ENCODE measurements around the gene SPEF2. TPM values are rescaled to one million over a fixed set of nuclear protein-coding genes. Genes with fewer than 3 reads are reported as not detected.

The SPEF2 gene
- total RNA-seq, 1 donor from 2014 or later: 10.8 TPM

DNA sequence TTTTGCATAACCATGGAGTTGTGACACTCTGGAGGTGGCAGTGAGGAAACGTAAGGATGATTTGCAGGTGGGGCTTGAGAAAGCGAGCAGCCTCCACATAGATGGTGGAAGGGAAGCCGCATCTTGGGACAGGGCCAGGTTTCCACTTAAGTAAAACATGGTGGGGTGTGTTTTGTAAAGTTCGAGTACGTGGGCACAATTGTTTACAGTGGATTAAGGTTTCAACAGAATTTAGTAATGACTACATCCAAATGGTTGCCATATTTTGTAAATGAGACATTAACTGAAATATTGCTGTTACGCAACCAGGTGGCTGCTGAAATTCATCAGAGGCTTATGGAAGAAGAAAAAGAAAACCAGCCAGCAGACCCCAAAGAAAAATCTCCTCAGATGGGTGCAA is 153.6 kb downstream of the SPEF2 start:
- H3K36me3 ChIP-seq: no peaks in the 10 kb centered on the region
- no peaks in the 10 kb centered on the region for H3K27me3 ChIP-seq
- TF ChIP-seq POLR2AphosphoS5 (IDR thresholded peaks at IDR 0.05; ENCODE audit: insufficient read depth in 1 of 2, low read depth in 1 of 2): no peak
- no peak for TF ChIP-seq POLR2A (IDR thresholded peaks at IDR 0.05)
- TF ChIP-seq, protein P1, sequence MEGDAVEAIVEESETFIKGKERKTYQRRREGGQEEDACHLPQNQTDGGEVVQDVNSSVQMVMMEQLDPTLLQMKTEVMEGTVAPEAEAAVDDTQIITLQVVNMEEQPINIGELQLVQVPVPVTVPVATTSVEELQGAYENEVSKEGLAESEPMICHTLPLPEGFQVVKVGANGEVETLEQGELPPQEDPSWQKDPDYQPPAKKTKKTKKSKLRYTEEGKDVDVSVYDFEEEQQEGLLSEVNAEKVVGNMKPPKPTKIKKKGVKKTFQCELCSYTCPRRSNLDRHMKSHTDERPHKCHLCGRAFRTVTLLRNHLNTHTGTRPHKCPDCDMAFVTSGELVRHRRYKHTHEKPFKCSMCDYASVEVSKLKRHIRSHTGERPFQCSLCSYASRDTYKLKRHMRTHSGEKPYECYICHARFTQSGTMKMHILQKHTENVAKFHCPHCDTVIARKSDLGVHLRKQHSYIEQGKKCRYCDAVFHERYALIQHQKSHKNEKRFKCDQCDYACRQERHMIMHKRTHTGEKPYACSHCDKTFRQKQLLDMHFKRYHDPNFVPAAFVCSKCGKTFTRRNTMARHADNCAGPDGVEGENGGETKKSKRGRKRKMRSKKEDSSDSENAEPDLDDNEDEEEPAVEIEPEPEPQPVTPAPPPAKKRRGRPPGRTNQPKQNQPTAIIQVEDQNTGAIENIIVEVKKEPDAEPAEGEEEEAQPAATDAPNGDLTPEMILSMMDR (IDR thresholded peaks at IDR 0.05): no peak
- no peak for DNase-seq (ENCODE audit: extremely low spot score in 2 of 2)
- no peak overlapping the region for H3K27ac ChIP-seq
- H3K4me1 ChIP-seq: no peaks in the 10 kb centered on the region
- H3K4me3 ChIP-seq: no peak overlapping the region
- intact Hi-C loops (cut with DNase I): loop anchor here (10.0 kb wide), 1 partner anchor 154 kb away; no protein-coding TSS in a partner anchor
- H3K9me3 ChIP-seq: no peaks in the 10 kb centered on the region

DNA sequence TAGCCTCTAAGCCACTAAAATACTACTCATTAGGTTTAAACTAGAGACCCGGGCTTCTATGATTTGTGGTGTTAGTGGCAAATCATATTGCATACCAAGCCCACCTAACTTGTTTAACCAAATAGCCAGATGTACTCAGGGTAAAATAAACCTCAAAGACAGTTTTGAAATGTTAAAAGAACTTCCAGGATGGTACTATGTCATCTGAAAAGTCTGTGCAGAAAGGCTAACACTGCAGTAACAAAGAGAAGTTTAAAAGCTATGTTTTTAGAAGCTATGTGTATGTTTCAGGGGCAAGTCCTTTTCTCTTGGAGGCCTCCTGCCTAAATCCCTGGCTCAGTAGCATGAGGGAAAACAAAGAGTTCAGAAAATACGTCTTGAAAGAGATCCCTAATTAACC is 154.2 kb downstream of the SPEF2 start:
- intact Hi-C loops (cut with DNase I): loop anchor here (10.0 kb wide), 1 partner anchor 153 kb away; no protein-coding TSS in a partner anchor
- H3K27me3 ChIP-seq: no peaks in the 10 kb centered on the region
- H3K27ac ChIP-seq: no peak overlapping the region

DNA sequence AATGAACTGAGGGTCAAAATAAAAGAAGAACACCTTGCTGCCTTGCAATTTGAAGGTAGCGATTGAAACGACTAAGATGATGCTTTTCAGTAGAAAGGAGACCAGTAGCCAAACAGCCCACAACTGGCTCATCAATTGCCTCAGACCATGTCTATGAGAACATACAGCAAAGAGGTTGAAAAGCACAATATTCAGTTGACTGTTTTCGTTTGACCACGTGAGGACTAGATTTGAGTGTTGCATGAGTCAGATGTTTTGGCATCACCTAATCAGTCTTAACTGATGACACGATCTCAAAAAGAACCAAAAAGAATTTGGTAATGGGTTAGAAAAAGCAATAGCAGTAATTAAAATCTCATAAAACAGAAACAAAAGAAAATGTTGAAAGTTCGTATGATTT is 156.3 kb downstream of the SPEF2 start:
- no peak overlapping the region for H3K4me3 ChIP-seq
- no peaks in the 10 kb centered on the region for H3K27me3 ChIP-seq
- H3K36me3 ChIP-seq: no peaks in the 10 kb centered on the region
- no peaks in the 10 kb centered on the region for H3K4me1 ChIP-seq
- TF ChIP-seq, protein P1 (IDR thresholded peaks at IDR 0.05): no peak
- TF ChIP-seq POLR2A (IDR thresholded peaks at IDR 0.05) (no peak), POLR2AphosphoS5 (IDR thresholded peaks at IDR 0.05; ENCODE audit: insufficient read depth in 1 of 2, low read depth in 1 of 2) (no peak)
- intact Hi-C loops (cut with DNase I): loop anchor here (10.0 kb wide), 1 partner anchor 151 kb away; no protein-coding TSS in a partner anchor
- DNase-seq (ENCODE audit: extremely low spot score in 2 of 2): no peak
- no peak overlapping the region for H3K27ac ChIP-seq
- no peaks in the 10 kb centered on the region for H3K9me3 ChIP-seq

More for the DNA sequence above, 154.2 kb downstream of the SPEF2 start:
- DNase-seq (ENCODE audit: extremely low spot score in 2 of 2): no peak
- no peaks in the 10 kb centered on the region for H3K4me1 ChIP-seq
- H3K9me3 ChIP-seq: no peaks in the 10 kb centered on the region
- H3K36me3 ChIP-seq: no peaks in the 10 kb centered on the region
- H3K4me3 ChIP-seq: no peak overlapping the region
- TF ChIP-seq, protein P1 (IDR thresholded peaks at IDR 0.05): no peak
- TF ChIP-seq POLR2A (IDR thresholded peaks at IDR 0.05) (no peak), POLR2AphosphoS5 (IDR thresholded peaks at IDR 0.05; ENCODE audit: insufficient read depth in 1 of 2, low read depth in 1 of 2) (no peak)

DNA sequence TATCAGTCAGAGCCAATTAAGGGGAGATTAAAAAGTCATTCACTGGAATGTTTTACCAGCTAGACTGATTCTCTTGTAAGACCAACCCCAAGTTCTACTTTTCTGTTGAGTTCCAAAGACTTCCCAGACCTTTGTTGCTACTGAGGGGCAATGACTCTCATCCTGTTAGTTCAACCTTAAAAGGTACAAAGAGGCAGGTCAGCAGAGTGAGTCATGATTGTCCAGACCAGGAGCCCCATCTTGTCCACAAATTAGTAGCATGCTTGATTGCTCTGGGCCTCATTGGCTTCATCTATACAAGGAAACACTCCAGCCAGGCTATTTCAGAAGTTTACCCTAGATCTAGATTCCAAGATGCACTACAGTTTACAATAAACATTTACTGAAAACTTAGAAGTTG is 159.1 kb downstream of the SPEF2 start:
- Histone ChIP-seq H3K36me3 (no peaks in the 10 kb centered on the region), H3K9me3 (no peaks in the 10 kb centered on the region), H3K27ac (no peak overlapping the region), H3K27me3 (no peaks in the 10 kb centered on the region), H3K4me3 (no peak overlapping the region), H3K4me1 (peaks cover 7% of the 10 kb centered on the region)
- DNase-seq (ENCODE audit: extremely low spot score in 2 of 2): no peak
- intact Hi-C loops (cut with DNase I): loop anchor here (10.0 kb wide), 1 partner anchor 148 kb away; no protein-coding TSS in a partner anchor
- TF ChIP-seq POLR2AphosphoS5 (IDR thresholded peaks at IDR 0.05; ENCODE audit: insufficient read depth in 1 of 2, low read depth in 1 of 2): no peak
- TF ChIP-seq POLR2A (IDR thresholded peaks at IDR 0.05): no peak
- TF ChIP-seq, protein P1 (IDR thresholded peaks at IDR 0.05): no peak

DNA sequence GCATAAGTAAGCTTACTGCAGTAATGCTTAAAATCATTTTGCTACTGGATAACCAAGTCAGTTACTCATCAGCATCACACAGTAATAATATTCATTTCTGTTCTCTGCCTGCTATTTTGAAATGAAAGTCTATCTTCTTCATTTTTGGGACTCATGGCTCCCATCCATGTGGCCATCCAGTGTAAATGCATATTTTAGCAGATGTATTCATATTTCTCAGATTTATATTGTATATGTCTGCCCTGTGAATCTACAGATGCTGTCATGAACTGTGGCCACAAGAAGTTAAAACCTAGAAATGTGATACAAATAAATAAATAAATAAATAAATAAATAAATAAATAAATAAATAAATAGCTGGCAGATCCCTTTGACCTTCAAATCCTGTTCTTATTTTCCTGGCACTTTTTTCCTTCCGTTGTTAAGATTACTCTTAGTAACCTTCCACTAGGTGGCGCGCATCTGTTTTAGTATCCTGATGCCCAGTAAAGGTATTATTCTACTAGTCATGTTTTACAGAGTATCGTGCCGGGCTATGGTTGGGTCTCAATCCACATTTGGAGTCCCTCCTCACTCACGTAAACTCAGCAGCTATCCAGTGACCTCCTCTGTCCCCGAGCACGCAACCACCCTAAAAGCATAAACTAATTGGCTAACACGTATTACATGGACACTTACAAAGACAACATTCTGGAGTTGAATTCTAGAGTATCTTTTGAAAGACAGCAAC is 159.9 kb downstream of the SPEF2 start:
- Histone ChIP-seq H3K36me3 (no peaks in the 10 kb centered on the region), H3K4me3 (no peak overlapping the region), H3K9me3 (no peaks in the 10 kb centered on the region), H3K4me1 (peaks cover 9% of the 10 kb centered on the region), H3K27ac (no peak overlapping the region), H3K27me3 (no peaks in the 10 kb centered on the region)
- no peak for DNase-seq (ENCODE audit: extremely low spot score in 2 of 2)
- intact Hi-C loops (cut with DNase I): loop anchor here (10.0 kb wide), 1 partner anchor 147 kb away; no protein-coding TSS in a partner anchor
- TF ChIP-seq POLR2A (IDR thresholded peaks at IDR 0.05): no peak
- TF ChIP-seq, protein P1 (IDR thresholded peaks at IDR 0.05): peak in 1 of 3 experiments; percentile 42

Measured in vagina (tissue), 2 donors.